Middle frontal gyrus (tissue), 1 donor: ENCODE measurements around the gene ZNF611.
"Not testable (repeated sequence)": the region's sequence is repeated elsewhere in the genome, so short reads cannot be mapped to it uniquely, and the experiment has no call there.

Source experiments
- DNase-seq: peaks from one replicate; pipeline ENCODE4 v3.0.0-alpha.2; 2015; ENCODE audit warnings: low spot score; ENCODE audit errors: extremely low spot score

The ZNF611 gene

DNA sequence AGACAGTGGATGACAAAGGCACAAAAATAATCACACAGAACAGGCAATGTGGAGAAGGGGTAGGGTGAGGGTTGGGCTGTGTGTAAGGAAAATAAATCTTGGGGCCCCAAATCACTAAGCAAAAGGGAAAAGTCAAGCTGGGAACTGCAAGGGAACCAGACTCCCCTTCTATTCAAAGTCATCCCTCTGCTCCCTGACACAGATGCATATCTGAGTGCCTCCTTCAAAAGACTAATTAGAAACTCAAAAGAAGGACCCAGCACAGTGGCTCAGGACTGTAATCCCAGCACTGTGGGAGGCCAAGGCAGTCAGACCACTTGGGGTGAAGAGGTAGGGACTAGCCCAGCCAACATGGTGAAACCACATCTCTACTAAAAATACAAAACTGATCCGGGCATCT is 18.3 kb downstream of the ZNF611 start:
- no peak for DNase-seq

- DNase-seq, result not testable (repeated sequence)
These were observed 18.9 kb downstream of the ZNF611 start for GRCh38 chr19:52715902-52716301.

- not testable (repeated sequence) for DNase-seq
These were observed 19.5 kb downstream of the ZNF611 start for GRCh38 chr19:52715330-52715729.

DNA sequence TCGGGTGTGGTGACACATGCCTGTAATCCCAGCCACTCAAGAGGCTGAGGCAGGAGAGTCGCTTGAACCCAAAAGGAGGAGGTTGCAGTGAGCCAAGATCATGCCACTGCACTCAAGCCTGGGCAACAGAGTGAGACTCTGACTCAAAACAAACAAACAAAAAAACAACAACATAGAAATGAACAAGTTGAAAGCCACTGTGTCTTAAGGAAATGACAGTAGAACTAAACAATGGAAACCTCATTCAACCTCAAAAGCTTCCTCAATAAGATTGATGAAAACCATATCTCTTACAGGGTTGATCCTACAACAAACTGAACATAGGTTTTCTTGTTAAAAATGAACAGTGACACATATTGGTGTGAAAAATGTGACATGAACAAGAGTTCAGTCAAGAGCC is 21.8 kb downstream of the ZNF611 start:
- not testable (repeated sequence) for DNase-seq

DNA sequence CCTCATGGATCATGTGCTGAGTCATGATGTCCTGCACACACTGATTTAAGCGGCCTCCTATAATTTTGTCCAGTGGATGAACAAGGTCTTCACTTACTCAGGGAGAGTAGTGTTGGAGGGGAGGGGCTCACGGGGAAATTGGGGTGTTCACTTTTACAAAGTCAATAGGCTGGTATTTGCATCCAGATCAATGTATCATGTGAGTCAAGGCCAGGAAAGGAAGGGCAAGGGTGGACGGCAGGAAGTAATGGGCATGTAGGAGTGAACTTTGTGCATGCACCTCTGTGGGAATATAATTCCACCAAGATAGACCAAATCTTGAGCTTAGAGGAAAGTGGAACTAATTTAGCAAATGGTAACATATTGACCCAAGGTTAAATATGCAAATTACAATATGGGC is 23.2 kb downstream of the ZNF611 start:
- DNase-seq, result not testable (repeated sequence)

DNA sequence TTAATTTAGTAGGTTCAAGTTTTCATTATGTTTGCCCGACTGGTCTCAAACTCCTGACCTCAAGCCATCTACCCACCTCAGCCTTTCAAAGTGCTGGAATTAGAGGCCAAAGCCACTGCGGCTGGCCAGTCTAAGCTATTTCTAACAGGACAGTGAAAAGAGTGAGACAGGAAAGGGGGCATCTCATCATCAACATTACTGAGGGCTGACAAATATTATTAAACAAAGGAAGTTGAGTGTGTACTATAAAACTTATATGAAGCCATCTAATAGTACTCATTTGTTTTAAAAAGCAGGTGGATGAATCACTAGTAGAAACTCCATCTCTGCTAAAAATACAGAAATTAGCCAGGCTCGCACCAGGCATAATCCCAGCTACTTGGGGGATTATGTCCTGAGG is 24.3 kb downstream of the ZNF611 start:
- no peak for DNase-seq

- DNase-seq, result not testable (repeated sequence)
These were observed 29.2 kb downstream of the ZNF611 start for GRCh38 chr19:52705615-52706014.

DNA sequence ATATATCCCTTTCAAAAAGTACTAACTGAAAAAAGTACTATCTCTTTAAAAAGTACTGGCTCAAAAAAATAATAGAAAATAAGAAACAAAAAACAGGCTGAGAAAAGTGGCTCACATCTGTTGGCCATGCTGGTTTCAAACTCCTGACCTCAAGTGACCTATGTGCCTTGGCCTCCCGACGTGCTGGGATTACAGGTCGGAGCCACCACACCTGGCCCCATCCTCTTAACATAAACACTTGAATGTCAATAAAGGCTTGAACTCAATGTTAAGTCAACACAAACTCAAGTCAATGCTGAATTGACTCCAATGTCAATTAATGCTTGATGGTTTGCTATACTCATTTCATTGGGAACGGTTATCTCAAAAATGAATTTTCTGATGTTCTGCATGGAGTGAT is 30.9 kb downstream of the ZNF611 start:
- DNase-seq, result no peak

GRCh38 chr19:52700673-52701072 is 34.2 kb downstream of the ZNF611 start:
- no peak for DNase-seq

DNA sequence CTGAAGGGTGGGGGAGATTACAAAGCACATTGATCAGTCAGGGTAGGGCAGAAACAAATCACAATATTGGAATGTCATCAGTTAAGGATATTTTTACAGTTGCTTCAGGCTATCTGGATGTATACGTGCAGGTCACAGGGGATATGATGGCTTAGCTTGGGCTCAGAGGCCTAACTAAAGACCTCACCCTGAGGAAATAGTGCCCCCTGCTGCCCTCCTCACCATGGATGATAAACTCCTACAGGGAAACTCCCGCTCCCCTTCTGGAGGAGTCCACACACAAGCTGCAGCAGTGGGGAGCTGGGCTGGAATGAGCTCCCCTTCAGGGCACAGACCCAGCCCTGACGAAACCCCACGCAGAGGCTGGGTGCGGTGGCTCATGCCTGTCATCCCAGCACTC is 35.3 kb downstream of the ZNF611 start:
- not testable (repeated sequence) for DNase-seq

DNA sequence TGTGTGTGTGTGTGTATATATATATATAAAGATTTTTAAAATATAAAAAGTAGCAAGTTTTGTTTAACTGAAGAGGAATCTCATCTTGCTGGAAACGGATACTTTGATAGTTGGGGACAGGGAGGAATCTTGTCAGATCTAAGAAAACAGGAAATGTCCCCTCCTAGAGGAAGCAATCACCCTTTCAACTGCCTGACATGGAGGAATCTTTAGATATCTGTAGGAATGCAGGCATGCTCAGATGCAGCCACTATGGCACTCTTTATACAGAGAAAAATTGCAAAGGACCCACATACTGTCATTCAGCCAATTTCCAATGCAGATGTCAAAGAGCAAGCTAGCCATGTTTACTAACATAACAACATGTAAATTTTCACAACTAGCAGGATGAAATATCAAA is 38.8 kb downstream of the ZNF611 start:
- no peak for DNase-seq

DNA sequence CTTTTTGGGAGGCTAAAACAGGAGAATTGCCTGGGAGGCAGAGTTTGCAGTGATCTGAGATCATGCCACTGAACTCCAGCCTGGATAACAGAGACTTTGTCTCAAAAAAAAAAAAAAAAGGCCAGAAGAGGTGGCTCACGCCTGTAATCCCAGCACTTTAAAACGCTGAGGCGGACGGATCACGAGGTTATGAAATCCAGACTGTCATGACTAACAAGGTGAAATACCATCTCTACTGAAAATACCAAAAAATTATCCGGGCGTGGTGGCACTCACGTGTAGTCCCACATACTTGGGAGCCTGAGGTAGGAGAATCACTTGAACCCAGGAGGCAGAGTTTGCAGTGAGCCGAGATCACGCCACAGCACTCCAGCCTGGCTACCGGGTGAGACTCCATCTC is 39.9 kb downstream of the ZNF611 start:
- no peak for DNase-seq

DNA sequence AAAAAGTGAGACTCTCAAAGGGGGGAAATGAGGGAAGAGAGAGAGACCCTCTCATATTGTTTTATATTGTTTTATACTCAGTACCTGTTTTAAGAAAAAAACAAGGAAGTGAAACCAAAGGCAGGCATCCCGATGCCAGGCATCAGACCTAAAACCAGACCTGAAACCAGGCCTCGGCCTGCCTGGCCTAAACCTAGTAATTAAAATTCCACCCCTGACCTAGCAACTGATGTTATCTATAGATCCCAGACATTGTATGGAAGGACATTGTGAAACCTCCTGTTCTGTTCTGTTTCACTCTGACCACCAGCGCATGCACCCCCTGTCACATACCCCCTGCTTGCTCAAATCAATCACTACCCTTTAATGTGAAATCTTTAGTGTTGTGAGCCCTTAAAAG is 40.6 kb downstream of the ZNF611 start:
- DNase-seq, result not testable (repeated sequence)

DNA sequence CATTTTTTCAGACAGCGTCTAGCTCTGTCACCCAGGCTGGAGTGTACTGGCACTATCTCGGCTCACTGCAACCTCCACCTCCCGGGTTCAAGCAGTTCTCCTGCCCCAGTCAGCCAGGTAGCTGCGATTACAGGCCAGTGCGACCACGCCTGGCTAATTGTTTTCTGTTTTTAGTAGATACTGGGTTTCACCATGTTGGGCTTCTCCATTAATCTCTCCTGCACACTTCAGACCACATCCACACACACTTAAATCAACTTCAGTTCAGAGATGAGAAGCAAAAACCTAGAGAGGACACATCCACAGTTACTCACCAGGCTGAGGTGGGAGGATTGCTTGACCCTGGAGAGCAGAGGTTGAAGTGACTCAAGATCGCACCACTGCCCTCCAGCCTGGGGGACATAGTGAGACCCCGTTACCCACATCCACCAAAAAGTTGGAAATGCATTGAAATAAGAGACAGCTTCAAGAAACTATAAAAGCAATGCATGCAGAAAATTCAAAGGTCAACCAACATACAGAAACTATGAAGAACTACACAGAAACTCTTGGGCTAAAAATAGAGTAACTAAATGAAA is 42.3 kb downstream of the ZNF611 start:
- DNase-seq, result no peak

GRCh38 chr19:52691737-52692136 is 43.1 kb downstream of the ZNF611 start:
- DNase-seq, result no peak

DNA sequence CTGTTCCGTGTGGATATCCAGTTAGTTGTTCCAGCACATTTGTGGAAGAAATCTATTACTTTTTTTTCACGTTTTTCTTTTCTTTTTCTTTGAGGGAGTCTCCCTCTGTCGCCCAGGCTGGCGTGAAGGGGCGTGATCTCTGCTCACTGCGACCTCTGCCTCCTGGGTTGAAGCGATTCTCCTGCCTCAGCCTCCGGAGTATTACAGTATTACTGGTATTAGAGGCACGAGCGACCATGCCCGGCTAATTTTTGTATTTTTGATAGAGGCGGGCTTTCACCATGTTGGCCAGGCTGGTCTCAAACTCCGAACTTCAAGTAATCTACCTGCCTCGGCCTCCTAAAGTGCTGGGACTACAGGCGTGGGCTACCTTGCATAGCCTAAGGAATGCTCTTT is 43.6 kb downstream of the ZNF611 start:
- no peak for DNase-seq

- peak; percentile 67 for DNase-seq
These were observed 44.3 kb downstream of the ZNF611 start for GRCh38 chr19:52690369-52691214.

GRCh38 chr19:52689843-52690368 is 44.9 kb downstream of the ZNF611 start:
- no peak for DNase-seq

- not testable (repeated sequence) for DNase-seq
These were observed 45.7 kb downstream of the ZNF611 start for GRCh38 chr19:52688925-52689796.

DNA sequence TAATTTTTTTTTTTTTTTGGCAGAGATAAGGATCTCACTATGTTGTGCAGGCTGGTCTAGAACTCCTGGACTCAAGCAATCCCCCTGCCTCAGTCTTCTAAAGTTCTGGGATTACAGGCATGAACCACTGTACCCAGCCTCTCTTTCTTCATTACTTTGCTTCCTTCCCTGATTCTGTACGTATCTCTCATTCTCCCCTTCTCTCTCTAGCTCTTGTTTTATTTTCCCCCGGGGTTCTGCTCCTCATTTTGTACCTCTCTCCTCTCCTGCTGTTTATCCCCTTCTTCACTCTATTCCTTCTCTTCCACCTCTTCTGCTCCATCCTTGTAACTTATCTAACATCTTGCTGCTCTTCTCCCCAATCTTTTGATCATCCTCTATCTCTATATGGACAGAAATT is 46.5 kb downstream of the ZNF611 start:
- no peak for DNase-seq

DNA sequence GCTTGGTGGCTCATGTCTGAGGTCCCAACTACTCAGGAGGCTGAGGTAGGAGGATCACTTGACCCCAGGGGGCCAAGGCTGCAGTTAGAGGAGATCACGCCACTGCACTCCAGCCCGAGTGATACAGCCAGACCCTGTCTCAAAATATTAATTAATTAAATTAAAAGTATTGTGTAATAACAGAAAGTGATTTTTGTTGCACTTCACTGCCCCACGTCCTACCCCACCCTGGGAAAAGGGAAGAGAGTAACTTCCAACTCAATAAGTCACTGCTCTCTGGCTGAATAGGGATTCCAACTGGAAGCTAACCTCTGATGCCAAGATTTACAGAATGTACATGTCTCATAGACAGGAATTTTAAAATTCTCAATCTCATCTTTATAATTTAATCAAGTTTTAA is 47.2 kb downstream of the ZNF611 start:
- no peak for DNase-seq

- no peak for DNase-seq
These were observed 49.0 kb downstream of the ZNF611 start for GRCh38 chr19:52685811-52686210.
